ENCODE data around the gene POLR1E.

The POLR1E gene

GRCh38 chr9:37453827-37454226, 31.9 kb upstream of the POLR1E start:
- no peak for TF ChIP-seq CTCF (IDR thresholded peaks at IDR 0.05)

- TF ChIP-seq CTCF (IDR thresholded peaks at IDR 0.05) = no peak
These were observed 31.5 kb upstream of the POLR1E start for GRCh38 chr9:37454238-37454637.

GRCh38 chr9:37455884-37456647, 29.7 kb upstream of the POLR1E start:
- TF ChIP-seq CTCF (IDR thresholded peaks at IDR 0.05) = no peak

- TF ChIP-seq CTCF (IDR thresholded peaks at IDR 0.05) = no peak
These were observed 28.9 kb upstream of the POLR1E start for GRCh38 chr9:37456817-37457216.

GRCh38 chr9:37464006-37464405, 21.7 kb upstream of the POLR1E start:
- TF ChIP-seq CTCF (IDR thresholded peaks at IDR 0.05) = no peak

- TF ChIP-seq CTCF (IDR thresholded peaks at IDR 0.05) = no peak
These were observed 21.1 kb upstream of the POLR1E start for GRCh38 chr9:37464426-37465248.

- TF ChIP-seq CTCF (IDR thresholded peaks at IDR 0.05) = no peak
These were observed 20.3 kb upstream of the POLR1E start, which contains the start of gene ZBTB5 for GRCh38 chr9:37465249-37466036. Gene ZBTB5 (minus strand): TSS chr9:37465450. CDS start chr9:37442551, 22,899 bp downstream.

Data from LNCAP (cell line).